Measurements from ENCODE around the gene OSBPL6.

- no peak for TF ChIP-seq CTCF (IDR thresholded peaks at IDR 0.05; ENCODE audit: low read length)
- TF ChIP-seq EZH2 (optimal IDR thresholded peaks at IDR 0.05; ENCODE audit: low read depth, low read length) = no peak
- TF ChIP-seq EZH2phosphoT487 (IDR thresholded peaks at IDR 0.05; ENCODE audit: low read length) = no peak
Measured at GRCh38 chr2:178241844-178242551, 47.7 kb downstream of the OSBPL6 start.
